Right lobe of liver (tissue), 6 donors: ENCODE data around the gene CDCA5. TPM values are rescaled to one million over a fixed set of nuclear protein-coding genes. Genes with fewer than 3 reads are reported as not detected.

Experiments used
- ATAC-seq, 4 donors: fragments of 200-7000 bp; cut with Tn5 transposase; one replicate each; pipeline ENCODE4 v1.9.1; 2020; ENCODE audit warnings: mild to moderate bottlenecking in 4 of 4, moderate library complexity in 4 of 4
- DNase-seq, 3 donors: peaks; one replicate each; pipeline ENCODE4 v3.0.0-alpha.2; 2020
- H3K27ac ChIP-seq, 3 donors: fragments of 200-600 bp; one replicate each; pipeline ENCODE4 v1.8.0; 2022
- H3K27me3 ChIP-seq, 2 donors: fragments of 200-600 bp; one replicate each; pipeline ENCODE4 v1.8.0; 2022
- H3K36me3 ChIP-seq, 4 donors: fragments of 200-600 bp; sonication (generic) in 1 of 4; one replicate each; pipeline versions ENCODE4 v1.5.1 to v1.8.0; 2017 to 2022; ENCODE audit warnings: control low read depth in 1 of 4
- H3K4me1 ChIP-seq, 4 donors: fragments of 200-600 bp; sonication (generic) in 1 of 4; one replicate each; pipeline versions ENCODE4 v1.5.1 to v1.8.0; 2017 to 2022; ENCODE audit warnings: control low read depth in 1 of 4
- H3K4me3 ChIP-seq, 3 donors: fragments of 200-600 bp; one replicate each; pipeline ENCODE4 v1.8.0; 2022
- H3K9me3 ChIP-seq, 4 donors: fragments of 200-600 bp; sonication (generic) in 1 of 4; one replicate each; pipeline versions ENCODE4 v1.5.1 to v1.8.0; 2017 to 2022; ENCODE audit warnings: control low read depth in 1 of 4
- POLR2A ChIP-seq: fragments of 450-650 bp; IDR thresholded peaks from one replicate; pipeline ENCODE4 v1.6.1; 2017; ENCODE audit warnings: antibody characterized with exemption, mild to moderate bottlenecking
- WGBS: methylation state at CpG from one replicate; pipeline ENCODE4 v1.1.6; 2018; ENCODE audit warnings: low coverage, low lambda C conversion rate; ENCODE audit not compliant: insufficient coverage; ENCODE audit errors: missing lambda C conversion rate; 5-methylcytosine and 5-hydroxymethylcytosine counted together
- intact Hi-C, 2 donors: fragments of 100-400 bp; cut with DNase I; formaldehyde crosslinking; loops; one replicate each; pipeline versions ENCODE4 v1.11.2 to v1.14.1; 2022
- total RNA-seq, 6 experiments: library from RNA; depleted of rRNA in 2 of 6; stranded (reverse); fragments of >200 nt in 2 of 6; fragmentation: NEBNext Ultra II Directional in 3 of 6; extraction: Animal tissue kit (Norgen Biotek cat#: 25700) in 3 of 6; gene quantifications; one replicate each; pipeline versions ENCODE4 v1.1.0 to v1.2.4, GENCODE V29; 2016 to 2023
- TF ChIP-seq, protein P1 (sequence below), 4 donors: fragments of 200-600 bp in 3 of 4; fragments of 450-650 bp in 1 of 4; IDR thresholded peaks; one replicate each; pipeline versions ENCODE4 v1.5.1 to v1.8.0; 2016 to 2022; ENCODE audit warnings: antibody characterized with exemption in 4 of 4, mild to moderate bottlenecking in 2 of 4
- donor health status: DM: no; HTN: yes; CAD: no.
- donor health status: DM: no; HTN: no; CAD: no.
- donor health status: DM: no; HTN: no; CAD: no.
- donor health status: DM: no; HTN: yes; CAD: no.
- donor health status: DM: no; HTN: yes; CAD: no.

Gene CDCA5
- total RNA-seq, 6 experiments from 2014 or later, result 0.31 to 2.3 (median 1.0) TPM

DNA sequence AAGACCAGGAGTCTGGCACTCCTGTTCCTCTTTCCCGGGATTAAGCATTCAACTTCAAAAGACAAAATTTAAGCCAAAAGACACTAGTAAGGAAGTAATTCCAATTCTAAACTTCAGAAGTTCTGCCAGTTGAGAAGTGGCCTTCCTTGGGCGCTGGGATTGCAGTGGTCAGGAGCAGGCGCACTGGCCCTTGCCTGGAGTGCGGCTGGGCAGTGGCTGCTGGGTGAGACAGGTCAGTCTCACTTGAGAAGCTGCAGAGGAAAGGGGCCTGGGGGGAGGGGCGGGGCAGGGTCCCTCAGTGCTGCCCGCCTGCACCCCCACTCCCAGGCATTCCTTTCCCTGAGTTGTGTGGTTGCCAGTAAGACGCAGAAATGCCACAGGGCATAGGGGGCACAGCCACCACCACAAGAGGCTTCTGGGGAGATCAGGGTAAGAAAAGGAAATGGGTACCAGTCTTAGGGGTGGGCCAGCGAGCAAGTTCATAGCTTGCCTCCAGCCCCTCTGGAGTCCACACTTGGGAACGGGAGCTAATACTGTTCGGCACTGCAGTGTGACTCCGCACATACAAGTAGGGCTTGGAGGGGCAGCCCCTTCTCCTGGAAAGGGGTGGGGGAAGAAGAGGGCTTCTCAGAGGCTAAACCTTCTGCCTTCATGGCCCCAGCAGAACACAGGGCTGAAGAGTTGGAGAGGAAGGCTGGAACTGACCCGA lies 43.8 kb upstream of the CDCA5 start:
- WGBS, result 67% methylated on average over 9 of the region's 12 CpGs
- H3K27ac ChIP-seq, result no peak overlapping the region
- H3K4me1 ChIP-seq, result peaks cover 0 to 11% (median 4%) of the 10 kb centered on the region in 4 donors
- no peak overlapping the region for H3K4me3 ChIP-seq
- peaks cover 11 to 79% (median 32%) of the 10 kb centered on the region in 4 donors for H3K36me3 ChIP-seq
- intact Hi-C loops, result loop anchor here in 1 of 2 donors (10.0 kb wide), 1 partner anchor 57 kb away; the partner anchor contains the start of gene CAPN1
- TF ChIP-seq, protein P1, sequence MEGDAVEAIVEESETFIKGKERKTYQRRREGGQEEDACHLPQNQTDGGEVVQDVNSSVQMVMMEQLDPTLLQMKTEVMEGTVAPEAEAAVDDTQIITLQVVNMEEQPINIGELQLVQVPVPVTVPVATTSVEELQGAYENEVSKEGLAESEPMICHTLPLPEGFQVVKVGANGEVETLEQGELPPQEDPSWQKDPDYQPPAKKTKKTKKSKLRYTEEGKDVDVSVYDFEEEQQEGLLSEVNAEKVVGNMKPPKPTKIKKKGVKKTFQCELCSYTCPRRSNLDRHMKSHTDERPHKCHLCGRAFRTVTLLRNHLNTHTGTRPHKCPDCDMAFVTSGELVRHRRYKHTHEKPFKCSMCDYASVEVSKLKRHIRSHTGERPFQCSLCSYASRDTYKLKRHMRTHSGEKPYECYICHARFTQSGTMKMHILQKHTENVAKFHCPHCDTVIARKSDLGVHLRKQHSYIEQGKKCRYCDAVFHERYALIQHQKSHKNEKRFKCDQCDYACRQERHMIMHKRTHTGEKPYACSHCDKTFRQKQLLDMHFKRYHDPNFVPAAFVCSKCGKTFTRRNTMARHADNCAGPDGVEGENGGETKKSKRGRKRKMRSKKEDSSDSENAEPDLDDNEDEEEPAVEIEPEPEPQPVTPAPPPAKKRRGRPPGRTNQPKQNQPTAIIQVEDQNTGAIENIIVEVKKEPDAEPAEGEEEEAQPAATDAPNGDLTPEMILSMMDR (IDR thresholded peaks at IDR 0.05), result no peak
- no peak for TF ChIP-seq POLR2A
- H3K27me3 ChIP-seq, result no peaks in the 10 kb centered on the region
- no peaks in the 10 kb centered on the region for H3K9me3 ChIP-seq
- ATAC-seq (no peak), DNase-seq (no peak)

DNA sequence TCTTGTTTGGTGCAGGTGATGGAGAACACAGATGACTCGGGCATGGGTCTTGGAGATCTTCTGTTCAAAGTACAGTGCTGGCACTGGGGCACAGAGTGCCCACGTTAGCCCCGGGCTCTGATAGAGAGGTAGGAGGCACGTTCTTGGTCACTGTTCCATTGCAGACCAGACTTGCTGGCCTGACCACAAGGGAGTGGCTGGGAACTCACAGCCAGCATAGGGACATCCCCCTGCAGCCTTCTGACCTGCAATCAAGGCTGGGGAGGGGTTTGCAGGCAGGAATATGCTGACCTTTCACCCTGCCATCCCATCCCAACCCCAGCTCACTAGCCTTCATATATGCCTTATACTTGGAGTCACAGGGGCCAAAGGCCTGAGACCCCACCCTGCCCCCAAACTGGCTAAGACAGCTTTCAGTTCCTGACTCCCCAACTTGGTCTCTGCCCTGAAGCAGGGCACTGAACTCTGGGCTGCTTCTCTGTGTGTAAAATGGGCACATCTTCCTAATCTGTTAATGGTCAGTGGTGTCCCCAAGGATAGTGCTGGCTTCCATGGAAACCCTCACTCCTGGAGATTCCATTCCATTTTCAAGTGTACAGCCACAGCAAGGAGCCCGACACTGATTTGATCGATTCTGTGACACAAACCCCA lies 42.9 kb upstream of the CDCA5 start:
- peaks cover 0 to 6% (median 0%) of the 10 kb centered on the region in 4 donors for H3K4me1 ChIP-seq
- H3K36me3 ChIP-seq, result peaks cover 11 to 70% (median 28%) of the 10 kb centered on the region in 4 donors
- ATAC-seq, result no peak
- intact Hi-C loops, result loop anchor here in 1 of 2 donors (10.0 kb wide), 1 partner anchor 58 kb away; the partner anchor contains the start of gene CAPN1
- 56% methylated on average over 6 of the region's 6 CpGs for WGBS
- DNase-seq, result peak in 1 of 3 donors; percentile 21
- H3K27me3 ChIP-seq, result no peaks in the 10 kb centered on the region
- H3K4me3 ChIP-seq, result no peak overlapping the region
- no peaks in the 10 kb centered on the region for H3K9me3 ChIP-seq
- TF ChIP-seq POLR2A, result no peak
- TF ChIP-seq, protein P1 (IDR thresholded peaks at IDR 0.05), result no peak
- H3K27ac ChIP-seq, result no peak overlapping the region

DNA sequence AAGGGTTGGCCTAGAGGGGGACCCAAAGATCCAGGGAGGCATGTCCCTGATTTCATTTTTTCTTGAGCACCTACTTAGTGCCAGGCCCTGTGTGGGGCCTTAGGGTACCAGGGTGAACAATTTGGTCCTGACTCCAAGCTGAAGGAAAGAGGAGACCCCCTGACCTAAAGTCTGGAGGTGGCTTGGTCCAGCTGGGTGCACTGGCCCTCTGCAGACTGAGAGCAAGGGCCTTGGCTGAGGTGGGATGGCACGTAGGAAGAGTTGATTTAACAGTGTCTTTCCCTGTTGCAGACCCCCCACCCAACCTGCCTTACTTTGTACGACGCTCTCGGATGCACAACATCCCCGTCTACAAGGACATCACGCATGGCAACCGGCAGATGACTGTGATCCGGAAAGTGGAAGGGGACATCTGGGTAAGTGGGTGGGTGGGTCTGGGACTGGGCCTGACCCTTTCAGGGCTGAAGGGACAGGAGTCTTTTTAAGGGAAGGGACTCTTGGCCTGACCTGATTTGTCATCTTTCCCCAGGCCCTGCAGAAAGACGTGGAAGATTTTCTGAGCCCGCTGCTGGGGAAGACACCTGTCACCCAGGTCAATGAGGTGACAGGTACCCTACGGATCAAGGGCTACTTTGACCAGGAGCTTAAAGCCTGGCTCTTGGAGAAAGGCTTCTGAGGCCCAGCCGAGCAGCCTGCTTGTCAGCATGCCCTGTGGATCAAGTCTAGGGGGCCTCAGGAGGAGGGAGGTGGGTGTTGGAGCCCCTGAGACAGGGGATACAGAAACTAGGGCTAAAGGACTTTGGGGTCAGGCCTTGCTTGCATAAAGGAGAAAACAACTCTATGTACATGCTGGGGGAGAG lies 41.6 kb upstream of the CDCA5 start:
- TF ChIP-seq, protein P1 (IDR thresholded peaks at IDR 0.05), result no peak
- no peak for TF ChIP-seq POLR2A
- H3K4me3 ChIP-seq, result no peak overlapping the region
- intact Hi-C loops, result loop anchor here in 1 of 2 donors (10.0 kb wide), 1 partner anchor 59 kb away; the partner anchor contains the start of gene CAPN1
- peaks cover 0 to 11% (median 4%) of the 10 kb centered on the region in 4 donors for H3K4me1 ChIP-seq
- WGBS, result 81% methylated on average over 9 of the region's 12 CpGs
- H3K27me3 ChIP-seq, result no peaks in the 10 kb centered on the region
- no peak overlapping the region for H3K27ac ChIP-seq
- peaks cover 9 to 64% (median 25%) of the 10 kb centered on the region in 4 donors for H3K36me3 ChIP-seq
- H3K9me3 ChIP-seq, result no peaks in the 10 kb centered on the region
- ATAC-seq (no peak), DNase-seq (peak in 1 of 3 donors; percentile 31)

DNA sequence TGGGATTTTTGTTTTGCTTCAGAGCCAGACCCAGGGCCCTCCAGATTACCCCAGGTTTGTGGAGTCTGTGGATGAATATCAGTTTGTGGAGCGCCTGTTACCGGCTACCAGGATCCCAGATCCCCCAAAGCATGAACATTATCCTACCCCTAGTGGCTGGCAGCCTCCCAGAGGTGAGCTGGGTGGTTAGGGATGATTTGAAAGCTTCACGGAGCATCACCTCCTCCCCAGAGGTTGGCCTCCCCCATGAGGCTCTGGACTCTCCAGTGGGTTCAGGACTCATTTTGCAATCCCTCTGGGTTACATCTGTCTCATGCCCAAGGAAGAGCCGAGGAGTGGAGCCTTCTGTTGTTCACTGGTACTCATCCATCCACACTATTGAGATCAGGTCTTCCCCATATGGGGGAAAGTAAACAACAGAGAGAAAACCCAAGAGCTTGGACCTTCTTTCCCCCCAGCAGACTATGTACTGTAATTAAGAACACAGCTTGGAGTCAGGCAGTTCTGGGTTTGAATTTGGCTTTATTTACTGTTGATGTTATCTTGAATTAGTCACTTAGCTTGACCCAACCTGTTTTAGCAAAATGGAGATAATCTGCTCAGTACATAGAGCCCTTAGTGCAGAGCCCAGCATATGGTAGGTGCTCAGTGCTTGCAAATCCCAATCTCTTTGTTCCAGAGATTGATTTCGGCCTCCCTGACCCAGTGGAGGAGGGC lies 40.8 kb upstream of the CDCA5 start:
- Histone ChIP-seq H3K9me3 (no peaks in the 10 kb centered on the region), H3K36me3 (peaks cover 12 to 64% (median 25%) of the 10 kb centered on the region in 4 donors), H3K27ac (no peak overlapping the region), H3K27me3 (no peaks in the 10 kb centered on the region), H3K4me1 (peaks cover 0 to 11% (median 4%) of the 10 kb centered on the region in 4 donors), H3K4me3 (no peak overlapping the region)
- peak in 1 of 3 donors; percentile 10 for DNase-seq
- intact Hi-C loops, result loop anchor here (5.0 to 10.0 kb wide), 2 partner anchors 58 to 60 kb away; partner anchors contain the start of gene CAPN1 (in 2 of the 2)
- 91% methylated on average over 4 of the region's 5 CpGs for WGBS
- ATAC-seq, result no peak
- TF ChIP-seq POLR2A, result no peak
- TF ChIP-seq, protein P1 (IDR thresholded peaks at IDR 0.05), result no peak
